HAP-1 (cell line): ENCODE measurements around the gene MARCHF3.

ENCODE experiments used
- DNase-seq, 2 experiments: peaks; one replicate each; pipeline ENCODE4 v3.0.0-alpha.2; 2016 to 2020; ENCODE audit warnings: low spot score in 2 of 2
- H3K27me3 ChIP-seq: fragments of 250-450 bp; sonication (Bioruptor Pico); 2 replicates; pipeline ENCODE4 v1.5.1; 2020; ENCODE audit warnings: low read depth, mild to moderate bottlenecking, moderate library complexity
- H3K36me3 ChIP-seq: fragments of 250-450 bp; sonication (Bioruptor Pico); replicated peaks from 2 replicates; pipeline ENCODE4 v1.5.1; 2020; ENCODE audit warnings: mild to moderate bottlenecking
- H3K4me1 ChIP-seq: fragments of 250-450 bp; sonication (Bioruptor Pico); 2 replicates; pipeline ENCODE4 v1.5.1; 2020; ENCODE audit warnings: mild to moderate bottlenecking
- H3K4me3 ChIP-seq: fragments of 250-450 bp; sonication (Bioruptor Pico); 2 replicates; pipeline ENCODE4 v1.5.1; 2020; ENCODE audit warnings: mild to moderate bottlenecking, moderate library complexity
- H3K9me3 ChIP-seq: fragments of 250-450 bp; sonication (Bioruptor Pico); 2 replicates; pipeline ENCODE4 v1.5.1; 2020; ENCODE audit warnings: mild to moderate bottlenecking, moderate library complexity
- in situ Hi-C: fragments of 300-500 bp; cut with MboI; formaldehyde crosslinking; loops from 3 replicates; pipeline ENCODE4 v1.14.3; 2020; ENCODE audit warnings: low sequenced_read_pairs, inconsistent platforms, mixed read lengths

Gene MARCHF3

DNA sequence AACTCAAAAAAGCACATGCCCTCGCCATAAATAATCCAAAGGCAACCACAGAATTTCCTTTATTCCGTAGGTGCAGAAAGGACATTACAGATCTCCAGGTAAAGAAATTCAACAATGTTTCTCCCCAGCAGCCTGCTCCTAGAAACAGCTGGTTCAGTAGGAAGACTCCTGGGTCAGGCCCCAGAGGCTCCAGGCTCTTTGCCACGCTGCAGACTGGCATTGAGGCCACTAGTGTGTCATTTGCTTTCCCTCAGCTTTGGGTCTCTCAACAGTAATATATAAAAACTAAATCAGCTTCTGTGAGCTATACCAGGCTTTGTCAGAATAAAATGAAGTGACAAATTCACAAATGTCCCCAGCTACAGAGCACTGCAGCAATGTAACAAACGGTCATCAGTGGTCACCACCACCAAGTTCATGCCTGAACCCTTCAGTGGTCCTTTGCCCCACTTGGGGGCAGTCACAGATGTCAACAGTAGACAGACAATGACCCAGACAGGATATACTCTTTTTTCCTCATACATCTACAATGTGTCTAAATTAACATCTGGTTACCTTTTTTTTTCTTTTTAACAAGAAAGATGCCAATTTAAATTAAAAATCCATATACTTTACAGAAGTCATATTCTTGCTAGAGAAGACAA, 93.5 kb downstream of the MARCHF3 start:
- in situ Hi-C loops: no loop called here
- no peak for DNase-seq
- Histone ChIP-seq H3K4me3 (no peak overlapping the region), H3K4me1 (no peaks in the 10 kb centered on the region), H3K9me3 (no peaks in the 10 kb centered on the region), H3K36me3 (no peaks in the 10 kb centered on the region), H3K27me3 (no peaks in the 10 kb centered on the region)

DNA sequence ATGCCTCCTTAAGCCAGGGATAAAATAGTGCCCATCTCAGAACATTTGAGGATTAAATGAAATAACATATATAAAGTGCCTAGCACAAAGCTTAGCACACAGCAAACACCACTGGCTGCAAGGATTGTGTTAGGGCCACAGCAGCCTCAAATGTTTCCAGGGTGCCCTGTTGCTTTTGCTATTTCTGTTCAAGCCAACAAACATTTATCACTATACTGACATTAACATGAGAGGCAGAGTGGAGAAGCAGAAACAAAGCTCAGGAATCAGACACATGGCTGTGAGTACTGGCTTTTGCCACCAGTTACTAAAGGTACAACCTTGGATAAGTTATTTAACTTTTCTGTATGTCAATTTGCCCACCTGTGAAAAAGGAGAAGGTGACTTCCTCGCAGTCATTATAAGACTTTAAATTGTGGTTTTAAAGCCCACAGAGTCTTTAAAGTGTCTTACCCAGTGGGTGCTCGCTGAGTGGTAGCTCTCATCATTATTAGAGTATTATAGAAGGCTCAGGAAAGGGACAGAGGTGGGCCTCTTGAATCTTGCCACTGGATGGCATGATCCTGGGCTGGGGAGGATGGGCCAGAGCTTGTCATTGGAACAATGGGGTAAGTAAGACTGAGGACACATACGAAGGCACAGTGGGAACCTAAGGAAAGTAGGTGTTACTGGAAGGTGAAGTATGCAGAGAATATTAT, 98.2 kb downstream of the MARCHF3 start:
- no peaks in the 10 kb centered on the region for H3K4me1 ChIP-seq
- in situ Hi-C loops: no loop called here
- no peaks in the 10 kb centered on the region for H3K9me3 ChIP-seq
- H3K4me3 ChIP-seq: no peak overlapping the region
- no peaks in the 10 kb centered on the region for H3K36me3 ChIP-seq
- H3K27me3 ChIP-seq: no peaks in the 10 kb centered on the region
- DNase-seq: no peak

DNA sequence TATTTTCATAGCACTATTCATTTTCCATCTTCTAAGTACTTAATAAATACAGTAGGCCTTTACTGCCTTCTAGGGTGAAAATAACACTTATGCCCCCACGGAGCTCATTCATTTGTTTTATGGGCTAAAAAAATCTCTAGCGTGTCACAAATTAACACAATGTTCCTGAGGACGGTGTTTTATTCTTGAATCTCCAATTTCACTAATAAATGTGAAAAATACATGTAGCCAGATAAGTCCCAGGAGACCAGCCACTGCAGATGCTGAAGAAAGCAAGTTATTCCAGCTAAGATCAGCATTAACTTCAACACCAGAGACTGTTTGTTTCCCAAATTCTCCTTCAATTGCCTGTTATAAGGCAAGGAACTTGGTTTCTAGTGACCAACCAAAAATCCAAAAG, 102.3 kb downstream of the MARCHF3 start:
- Histone ChIP-seq H3K9me3 (no peaks in the 10 kb centered on the region), H3K4me1 (no peaks in the 10 kb centered on the region), H3K4me3 (no peak overlapping the region), H3K27me3 (no peaks in the 10 kb centered on the region), H3K36me3 (no peaks in the 10 kb centered on the region)
- in situ Hi-C loops: no loop called here
- no peak for DNase-seq

DNA sequence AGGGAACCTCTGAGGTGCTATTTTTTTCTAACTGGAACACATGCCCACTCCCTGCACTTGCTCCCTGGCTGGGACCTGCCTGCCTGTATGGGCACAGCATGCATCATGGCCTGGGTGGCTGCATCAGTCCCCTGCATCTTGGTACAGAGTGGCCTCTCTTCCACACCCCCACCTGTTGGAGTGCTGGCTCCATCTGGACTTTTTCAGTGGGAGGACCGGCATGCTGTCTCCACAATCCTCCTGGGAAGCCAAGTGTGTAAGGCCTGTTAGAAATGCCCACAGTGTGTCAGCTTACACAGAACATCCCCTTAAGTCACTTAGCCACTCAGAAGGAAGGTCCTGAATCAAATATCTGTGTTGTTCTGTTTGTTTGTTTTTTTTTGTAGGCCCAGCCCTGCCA, 102.9 kb downstream of the MARCHF3 start:
- H3K4me3 ChIP-seq: no peak overlapping the region
- no peaks in the 10 kb centered on the region for H3K9me3 ChIP-seq
- H3K4me1 ChIP-seq: no peaks in the 10 kb centered on the region
- no peaks in the 10 kb centered on the region for H3K36me3 ChIP-seq
- DNase-seq: no peak
- no peaks in the 10 kb centered on the region for H3K27me3 ChIP-seq
- in situ Hi-C loops: no loop called here

DNA sequence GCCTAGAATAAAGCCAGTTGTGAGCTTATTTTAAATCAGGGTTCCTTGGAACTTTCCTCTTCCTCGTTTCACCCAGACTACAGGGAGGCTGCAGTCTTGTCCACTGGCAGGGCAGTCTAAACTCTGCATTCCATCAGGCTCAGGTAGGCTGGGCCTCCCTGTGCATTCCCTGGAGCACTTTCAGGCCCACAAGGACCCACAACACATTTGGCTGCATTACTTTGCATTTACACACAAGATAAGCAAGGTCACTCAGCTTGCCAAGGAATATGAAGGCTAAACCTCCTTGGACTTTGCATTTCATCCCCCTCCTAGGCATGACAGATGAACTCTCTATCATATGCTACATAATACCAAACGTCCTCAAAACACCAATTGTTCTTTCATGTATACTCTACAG, 104.2 kb downstream of the MARCHF3 start:
- no peaks in the 10 kb centered on the region; the same call in 1 of the 2 replicates for H3K4me1 ChIP-seq
- in situ Hi-C loops: no loop called here
- H3K36me3 ChIP-seq: no peaks in the 10 kb centered on the region
- no peaks in the 10 kb centered on the region for H3K9me3 ChIP-seq
- no peak for DNase-seq
- H3K27me3 ChIP-seq: no peaks in the 10 kb centered on the region
- H3K4me3 ChIP-seq: no peak overlapping the region

DNA sequence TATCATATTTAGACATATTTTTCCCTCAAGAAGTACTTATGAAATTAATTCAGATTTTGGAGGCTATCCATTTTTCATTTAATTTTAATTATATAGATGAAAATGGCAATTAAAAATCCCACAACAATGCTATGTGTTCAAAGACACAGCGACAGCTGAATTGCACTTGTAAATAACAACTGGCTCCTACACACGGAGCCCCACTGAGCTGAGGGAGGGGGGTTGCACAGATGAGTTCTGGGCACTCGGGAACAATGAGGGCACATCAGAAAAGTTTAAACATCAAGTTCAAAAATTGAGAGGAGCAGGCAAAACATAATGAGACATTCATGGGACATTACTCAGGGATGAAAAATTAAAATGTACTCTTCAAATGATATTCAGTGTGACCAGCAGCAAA, 104.9 kb downstream of the MARCHF3 start:
- peaks cover 7% of the 10 kb centered on the region for H3K4me1 ChIP-seq
- in situ Hi-C loops: no loop called here
- no peak overlapping the region for H3K4me3 ChIP-seq
- no peaks in the 10 kb centered on the region for H3K27me3 ChIP-seq
- H3K36me3 ChIP-seq: no peaks in the 10 kb centered on the region
- DNase-seq: no peak
- no peaks in the 10 kb centered on the region for H3K9me3 ChIP-seq

DNA sequence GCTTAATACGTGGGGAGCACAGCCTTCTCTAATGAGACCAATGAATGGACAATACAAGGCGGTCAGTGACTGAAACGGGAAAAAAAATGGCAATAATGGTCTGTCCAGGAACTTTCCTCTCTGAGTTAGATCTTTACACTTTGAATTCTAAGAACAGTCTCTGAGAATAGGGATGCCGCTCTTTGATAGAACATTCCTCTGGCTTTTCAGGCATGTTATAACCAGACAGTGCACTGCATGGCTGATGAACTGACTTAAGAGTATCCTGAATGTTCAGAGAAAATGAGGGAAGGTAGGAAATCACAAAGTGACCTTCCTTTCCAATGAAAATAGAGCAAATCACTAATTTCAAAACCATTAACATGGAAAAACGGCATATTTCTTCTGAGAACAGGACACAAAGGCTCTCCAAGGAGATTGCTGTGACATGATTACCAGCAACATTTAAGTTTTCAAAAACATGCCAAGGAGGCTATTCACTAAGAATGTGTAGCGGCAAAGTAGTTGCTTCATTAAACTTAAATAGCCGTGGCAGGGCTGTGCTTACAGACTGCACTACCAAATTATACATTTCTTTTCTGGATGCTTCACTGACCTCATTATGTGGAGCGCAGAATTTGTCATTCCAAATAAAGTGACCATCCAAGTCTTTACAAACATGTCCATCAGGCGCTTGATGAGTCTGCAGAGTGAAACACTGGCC, 105.9 kb downstream of the MARCHF3 start:
- no peak for DNase-seq
- Histone ChIP-seq H3K9me3 (no peaks in the 10 kb centered on the region), H3K4me3 (no peak overlapping the region), H3K27me3 (no peaks in the 10 kb centered on the region), H3K36me3 (no peaks in the 10 kb centered on the region), H3K4me1 (peaks cover 15% of the 10 kb centered on the region)
- in situ Hi-C loops: no loop called here

DNA sequence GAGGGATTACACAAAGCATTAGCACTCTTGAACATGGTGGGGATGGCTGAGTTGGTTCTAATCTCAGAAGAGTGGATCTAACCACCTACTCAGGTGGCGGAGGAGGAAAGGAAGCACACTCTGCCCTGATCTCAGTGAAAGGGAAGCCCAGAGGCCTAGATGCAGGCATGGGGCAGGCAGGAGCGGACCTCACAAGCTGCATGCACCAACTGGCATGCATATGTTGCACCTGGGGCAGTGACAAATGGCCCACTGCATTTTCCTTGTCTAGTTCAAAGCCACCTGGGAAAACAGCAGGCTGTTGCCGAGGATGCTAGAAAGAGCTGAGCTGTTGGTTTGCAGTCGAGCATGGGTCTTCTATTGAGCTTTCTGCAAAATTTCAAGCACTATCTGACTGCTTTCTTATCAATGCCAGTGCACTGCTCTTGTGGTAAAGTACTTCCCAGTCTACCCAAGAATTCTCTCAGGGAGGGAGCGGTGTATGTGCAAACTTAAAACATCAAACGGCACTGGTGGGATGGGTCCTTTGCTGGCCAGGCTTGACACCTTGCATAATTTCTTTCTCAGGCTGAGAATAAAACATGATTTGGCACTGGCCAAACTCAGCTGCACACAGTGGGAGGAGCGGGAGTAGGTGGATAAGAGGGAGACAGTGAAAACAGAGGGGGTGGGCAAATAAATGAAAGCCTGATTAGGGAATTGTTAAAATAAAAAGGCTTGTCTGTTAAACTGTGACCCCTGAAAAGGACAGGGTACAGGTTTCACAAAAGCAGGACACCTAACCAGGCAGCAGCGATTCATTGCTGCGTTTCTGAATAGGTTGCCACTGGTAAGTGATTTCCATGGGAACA, 108.9 kb downstream of the MARCHF3 start:
- no peak for DNase-seq
- Histone ChIP-seq H3K27me3 (no peaks in the 10 kb centered on the region), H3K4me1 (peaks cover 21% of the 10 kb centered on the region), H3K9me3 (no peaks in the 10 kb centered on the region), H3K4me3 (no peak overlapping the region), H3K36me3 (no peaks in the 10 kb centered on the region)
- in situ Hi-C loops: no loop called here

DNA sequence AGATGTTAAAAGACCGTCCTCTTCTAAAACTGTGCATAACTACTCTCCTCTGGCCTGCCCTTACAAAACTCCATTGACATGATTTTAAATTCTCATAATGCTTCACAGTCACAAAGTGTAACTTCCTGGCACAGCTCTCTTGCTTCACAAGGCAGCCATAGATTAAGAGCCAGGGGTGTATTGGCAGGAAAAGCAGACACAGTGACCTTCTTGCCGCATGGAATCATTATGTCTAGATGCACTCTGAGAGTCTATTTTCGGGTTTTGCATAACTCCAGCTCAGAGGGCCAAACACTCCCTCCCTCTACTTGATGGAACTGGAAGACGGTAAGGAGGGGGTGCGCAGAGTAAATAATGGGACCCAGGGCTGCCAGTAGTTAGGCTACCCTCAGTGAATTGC, 110.1 kb downstream of the MARCHF3 start:
- Histone ChIP-seq H3K36me3 (no peaks in the 10 kb centered on the region), H3K9me3 (no peaks in the 10 kb centered on the region), H3K4me1 (peaks cover 21% of the 10 kb centered on the region), H3K4me3 (no peak overlapping the region), H3K27me3 (no peaks in the 10 kb centered on the region)
- DNase-seq: peak; percentile 46 to 67
- in situ Hi-C loops: no loop called here

DNA sequence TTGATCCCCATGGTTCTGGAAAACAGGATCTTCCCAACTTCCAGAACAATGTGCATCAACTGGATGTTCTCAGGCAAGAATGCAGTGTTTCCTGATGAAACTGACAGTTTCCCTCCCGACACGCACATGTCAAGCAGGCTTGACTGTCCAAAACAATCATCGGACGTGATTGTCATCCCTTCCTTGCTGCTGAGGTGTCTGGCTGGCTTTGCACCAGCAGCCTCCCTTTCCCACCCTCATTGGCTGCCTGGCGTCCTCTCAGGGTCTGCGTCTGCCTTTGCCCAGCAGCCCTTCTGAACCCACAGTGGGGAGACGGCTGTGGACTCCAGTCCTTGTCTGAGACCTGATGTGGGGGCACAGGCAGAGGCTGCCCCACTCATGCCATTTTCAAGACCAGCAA, 110.8 kb downstream of the MARCHF3 start:
- peak in 1 of 2 experiments; percentile 57 for DNase-seq
- no peaks in the 10 kb centered on the region for H3K9me3 ChIP-seq
- in situ Hi-C loops: no loop called here
- peaks cover 21% of the 10 kb centered on the region for H3K4me1 ChIP-seq
- H3K27me3 ChIP-seq: no peaks in the 10 kb centered on the region
- no peak overlapping the region for H3K4me3 ChIP-seq
- H3K36me3 ChIP-seq: no peaks in the 10 kb centered on the region

DNA sequence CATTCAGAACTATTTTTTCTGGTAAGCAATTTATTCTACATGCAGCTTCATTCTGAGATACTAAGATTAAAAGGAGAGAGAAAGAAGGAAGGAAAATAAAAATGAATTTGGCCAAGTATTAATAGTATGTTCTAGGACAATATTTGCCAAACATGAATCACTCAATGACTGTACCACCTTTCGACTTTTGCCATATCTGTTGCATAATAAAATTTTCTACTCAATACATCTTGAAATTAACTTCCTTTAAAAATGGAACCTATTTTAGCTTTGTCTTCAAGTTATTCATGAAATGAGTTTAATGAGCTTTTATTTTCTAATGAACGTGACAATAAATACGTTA, 111.8 kb downstream of the MARCHF3 start:
- H3K4me3 ChIP-seq: no peak overlapping the region
- peaks cover 21% of the 10 kb centered on the region for H3K4me1 ChIP-seq
- H3K27me3 ChIP-seq: no peaks in the 10 kb centered on the region
- in situ Hi-C loops: no loop called here
- DNase-seq: no peak
- no peaks in the 10 kb centered on the region for H3K9me3 ChIP-seq
- H3K36me3 ChIP-seq: no peaks in the 10 kb centered on the region

DNA sequence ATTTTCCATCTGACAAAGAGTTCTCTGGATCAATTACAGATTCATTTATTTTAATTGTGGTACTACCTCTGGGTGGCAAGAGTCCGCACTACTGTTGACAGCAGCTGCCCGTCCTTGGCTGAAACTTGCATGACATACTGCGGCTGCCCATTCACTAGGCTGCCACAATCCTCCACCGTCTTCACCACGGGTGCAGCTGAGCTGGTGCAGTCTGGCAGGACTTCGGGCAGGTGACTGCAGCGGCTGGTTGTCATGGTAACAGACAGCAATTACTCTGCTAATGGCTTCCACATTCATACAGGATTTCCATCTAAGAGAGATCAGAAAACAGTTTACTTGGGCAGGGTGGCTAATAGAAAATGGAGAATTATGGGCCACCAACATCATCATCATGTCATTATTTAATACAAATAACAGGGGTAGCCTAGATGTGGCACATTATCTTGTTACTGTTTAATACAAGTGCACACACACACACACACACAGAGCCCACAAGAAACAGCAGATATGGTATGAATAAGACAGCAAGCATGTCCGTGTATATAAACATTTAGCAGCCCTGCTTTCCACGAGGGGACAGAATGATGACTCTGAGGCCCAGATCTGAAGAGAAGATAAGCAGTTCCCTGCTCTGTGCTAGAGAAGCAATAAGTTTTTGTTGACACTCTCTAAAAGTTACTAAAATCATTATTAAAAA, 112.3 kb downstream of the MARCHF3 start:
- Histone ChIP-seq H3K36me3 (no peaks in the 10 kb centered on the region), H3K27me3 (no peaks in the 10 kb centered on the region), H3K9me3 (no peaks in the 10 kb centered on the region), H3K4me3 (no peak overlapping the region), H3K4me1 (peaks cover 21% of the 10 kb centered on the region)
- in situ Hi-C loops: no loop called here
- DNase-seq: peak; percentile 44 to 63

DNA sequence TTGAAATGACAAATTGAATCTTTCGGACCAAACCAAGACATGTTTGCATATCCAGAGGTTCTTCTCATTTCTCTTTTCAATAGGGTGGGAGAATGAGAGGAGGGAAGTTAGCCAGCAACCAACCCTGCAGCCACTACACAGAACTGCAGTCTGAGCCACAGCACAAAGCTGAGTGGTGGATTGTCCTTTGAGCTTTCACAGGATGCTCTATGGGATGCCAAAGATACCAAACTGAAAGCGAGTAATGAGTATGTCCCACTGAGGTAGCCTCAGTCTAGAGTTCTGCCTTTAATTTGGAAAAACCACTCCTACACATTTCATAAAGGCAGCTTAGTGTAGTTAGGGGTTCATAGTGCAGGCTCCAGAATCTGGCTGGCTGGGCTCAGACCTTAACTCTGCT, 114.9 kb downstream of the MARCHF3 start:
- Histone ChIP-seq H3K27me3 (no peaks in the 10 kb centered on the region), H3K9me3 (no peaks in the 10 kb centered on the region), H3K4me3 (no peak overlapping the region), H3K36me3 (no peaks in the 10 kb centered on the region), H3K4me1 (peaks cover 14% of the 10 kb centered on the region)
- no peak for DNase-seq
- in situ Hi-C loops: no loop called here
